Left ventricle myocardium inferior (tissue), 1 donor: ENCODE results near the gene TTC39B. TPM values are rescaled to one million over a fixed set of nuclear protein-coding genes. Genes with fewer than 3 reads are reported as not detected.

Experiments used
- DNase-seq: peaks from one replicate; pipeline ENCODE4 v3.0.0-alpha.2; 2020
- H3K27ac ChIP-seq: fragments of 200-600 bp; replicated peaks from 2 replicates; pipeline ENCODE4 v1.8.0; 2021
- H3K27me3 ChIP-seq: fragments of 200-600 bp; 2 replicates; pipeline ENCODE4 v1.8.0; 2021; ENCODE audit warnings: low read depth
- H3K36me3 ChIP-seq: fragments of 200-600 bp; 2 replicates; pipeline ENCODE4 v1.8.0; 2021
- H3K4me1 ChIP-seq: fragments of 200-600 bp; 2 replicates; pipeline ENCODE4 v1.8.0; 2021
- H3K4me3 ChIP-seq: fragments of 200-600 bp; 2 replicates; pipeline ENCODE4 v1.8.0; 2021; ENCODE audit warnings: mild to moderate bottlenecking, moderate library complexity
- H3K9me3 ChIP-seq: fragments of 200-600 bp; replicated peaks from 2 replicates; pipeline ENCODE4 v1.8.0; 2021
- CTCF ChIP-seq: fragments of 200-600 bp; IDR thresholded peaks from 2 replicates; pipeline ENCODE4 v1.8.0; 2021; ENCODE audit warnings: antibody characterized with exemption, mild to moderate bottlenecking, borderline replicate concordance
- intact Hi-C: fragments of 100-400 bp; cut with micrococcal nuclease; formaldehyde crosslinking; loops from one replicate; pipeline ENCODE4 v1.11.0; 2022
- total RNA-seq: library from RNA; stranded (reverse); fragmentation: NEBNext Ultra II Directional; extraction: Animal tissue kit (Norgen Biotek cat#: 25700); gene quantifications from one replicate; pipeline ENCODE4 v1.2.1, GENCODE V29; 2021
- donor health status: DM: no; HTN: yes; CAD: no; lungs with severe emphysema.

TTC39B gene
- total RNA-seq, 1 donor from 2014 or later = 1.6 TPM

DNA sequence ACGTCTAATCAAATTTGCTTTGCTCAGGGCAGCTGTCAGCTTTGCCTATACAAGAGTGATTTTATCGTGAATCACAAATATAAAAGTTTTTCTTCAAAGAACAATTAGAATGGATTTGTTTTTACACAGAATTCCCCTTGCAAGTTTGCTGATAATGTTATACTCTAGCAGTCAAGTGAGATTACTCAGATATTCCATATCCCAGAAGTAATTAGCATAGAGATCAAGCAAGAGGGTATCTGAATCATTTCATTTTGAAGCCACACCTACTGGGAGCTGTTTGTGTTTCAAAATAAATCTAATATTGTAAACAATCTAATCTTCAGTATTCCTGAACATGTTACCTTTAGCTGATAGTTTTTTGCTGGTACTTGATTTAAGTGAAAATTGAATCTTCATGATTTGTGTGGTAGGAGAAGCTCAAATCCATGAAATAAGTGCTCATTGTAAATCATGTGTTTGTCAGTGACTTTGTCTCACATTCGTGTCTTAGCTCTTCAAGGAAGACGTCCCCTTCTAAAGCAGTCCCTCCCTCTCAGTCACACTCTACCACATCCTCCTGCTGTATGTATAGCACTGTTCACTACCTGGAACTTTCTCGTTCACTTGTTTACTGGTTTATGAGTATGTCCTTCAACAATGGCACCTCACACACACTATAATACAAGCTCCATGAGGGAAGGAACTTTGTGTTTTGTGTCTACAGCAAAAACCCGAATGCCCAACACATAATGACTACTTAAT is 3.3 kb upstream of the TTC39B start:
- H3K4me1 ChIP-seq = peaks cover 24% of the 10 kb centered on the region
- H3K9me3 ChIP-seq = no peaks in the 10 kb centered on the region
- H3K27ac ChIP-seq = no peak overlapping the region
- H3K4me3 ChIP-seq = no peak overlapping the region
- H3K36me3 ChIP-seq = no peaks in the 10 kb centered on the region
- intact Hi-C loops = loop anchor here (10.0 kb wide), 1 partner anchor 95 kb away; no protein-coding TSS in a partner anchor
- H3K27me3 ChIP-seq = peaks cover 13% of the 10 kb centered on the region
- no peak for DNase-seq
- no peak for TF ChIP-seq CTCF

DNA sequence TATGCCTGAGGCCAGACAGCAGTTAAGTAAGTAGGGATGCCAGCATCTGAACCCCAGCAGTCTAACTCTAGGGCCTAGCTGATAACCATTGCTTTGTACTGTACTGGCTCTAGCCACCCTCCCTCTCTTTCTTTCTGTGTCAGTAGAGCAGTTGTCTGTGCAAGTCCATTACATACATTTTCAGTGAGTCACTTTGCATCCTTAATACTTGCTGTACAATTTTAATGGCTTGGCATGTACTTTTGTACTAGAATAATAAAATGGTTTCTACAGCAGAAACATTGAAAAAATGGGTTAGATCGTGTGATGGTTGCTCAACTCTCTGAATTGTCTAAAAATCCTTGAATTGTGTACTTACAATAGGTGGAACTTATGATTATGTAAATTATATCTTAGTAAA is 1.5 kb upstream of the TTC39B start:
- Histone ChIP-seq H3K4me3 (no peak overlapping the region), H3K27ac (no peak overlapping the region), H3K9me3 (no peaks in the 10 kb centered on the region), H3K36me3 (no peaks in the 10 kb centered on the region), H3K27me3 (peaks cover 13% of the 10 kb centered on the region), H3K4me1 (peaks cover 25% of the 10 kb centered on the region)
- intact Hi-C loops = loop anchor here (10.0 kb wide), 1 partner anchor 116 kb away; the partner anchor contains the start of gene SNAPC3
- no peak for DNase-seq
- no peak for TF ChIP-seq CTCF

- no peak for DNase-seq
- peak overlapping the region; percentile 97 for H3K4me3 ChIP-seq
- intact Hi-C loops = loop anchor here (10.0 kb wide), 1 partner anchor 117 kb away; the partner anchor contains the start of gene SNAPC3
- H3K4me1 ChIP-seq = peaks cover 25% of the 10 kb centered on the region
- H3K36me3 ChIP-seq = no peaks in the 10 kb centered on the region
- H3K9me3 ChIP-seq = no peaks in the 10 kb centered on the region
- H3K27ac ChIP-seq = peak overlapping the region; percentile 86
- no peak for TF ChIP-seq CTCF
- H3K27me3 ChIP-seq = peaks cover 12% of the 10 kb centered on the region
These were observed 466 bp upstream of the TTC39B start for GRCh38 chr9:15307523-15307841.

DNA sequence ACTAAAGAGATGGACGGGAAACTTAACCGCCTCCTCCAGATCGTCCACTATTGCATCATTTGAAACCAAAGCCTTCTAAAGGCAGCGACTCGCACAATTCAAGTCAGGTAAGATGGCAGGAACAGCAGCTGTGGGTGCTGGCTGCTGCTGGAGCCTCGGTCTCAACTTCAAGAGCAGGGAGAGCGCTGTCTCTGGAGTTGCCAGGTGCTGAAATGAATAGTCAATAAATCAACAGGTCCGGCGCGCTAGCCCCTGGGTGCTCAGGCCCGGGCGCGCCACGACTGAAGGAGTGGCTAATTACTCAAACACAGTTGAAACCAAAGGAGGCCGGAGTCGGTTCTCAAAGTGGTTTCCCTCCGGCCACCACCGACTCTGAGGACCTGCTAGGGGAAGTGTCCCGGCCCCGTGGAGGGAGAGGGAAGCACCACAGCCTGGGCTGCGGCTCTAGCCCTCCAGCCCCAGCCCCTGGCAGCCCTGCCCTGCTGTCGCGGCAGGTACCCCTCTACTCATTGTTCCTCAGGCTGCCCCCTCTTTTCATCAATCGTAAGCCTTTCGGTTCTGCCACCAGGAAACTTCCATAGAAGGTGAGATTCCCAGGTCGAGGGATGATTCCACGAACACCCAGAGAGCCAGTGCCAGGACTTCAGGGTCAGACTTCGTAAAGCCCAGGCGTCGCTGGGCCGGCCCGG is 804 bp downstream of the TTC39B start:
- intact Hi-C loops = loop anchor here (10.0 kb wide), 1 partner anchor 119 kb away; the partner anchor contains the start of gene SNAPC3
- TF ChIP-seq CTCF = no peak
- H3K9me3 ChIP-seq = no peaks in the 10 kb centered on the region
- H3K4me3 ChIP-seq = peak overlapping the region; percentile 97
- H3K4me1 ChIP-seq = peaks cover 25% of the 10 kb centered on the region
- H3K36me3 ChIP-seq = no peaks in the 10 kb centered on the region
- DNase-seq = peak; percentile 38
- peak overlapping the region; percentile 86 for H3K27ac ChIP-seq
- peaks cover 7% of the 10 kb centered on the region for H3K27me3 ChIP-seq

GRCh38 chr9:15305470-15305869 is 1.5 kb downstream of the TTC39B start:
- DNase-seq = no peak
- Histone ChIP-seq H3K36me3 (no peaks in the 10 kb centered on the region), H3K27ac (peak overlapping the region; percentile 86), H3K4me1 (peaks cover 25% of the 10 kb centered on the region), H3K9me3 (no peaks in the 10 kb centered on the region), H3K27me3 (peaks cover 7% of the 10 kb centered on the region), H3K4me3 (peak overlapping the region; percentile 97)
- intact Hi-C loops = loop anchor here (10.0 kb wide), 1 partner anchor 119 kb away; the partner anchor contains the start of gene SNAPC3
- no peak for TF ChIP-seq CTCF
